GM12892 (cell line): ENCODE results near the gene ZFPL1.

Source experiments
- POLR2A ChIP-seq: IDR thresholded peaks from 2 replicates; pipeline ENCODE4 v1.6.1; 2011; ENCODE audit warnings: low read depth, low read length, control low read depth
- POLR2AphosphoS5 ChIP-seq: IDR thresholded peaks from 2 replicates; pipeline ENCODE4 v1.6.1; 2011; ENCODE audit warnings: low read depth, low read length, control low read depth
- TAF1 ChIP-seq: IDR thresholded peaks from 2 replicates; pipeline ENCODE4 v1.6.1; 2011; ENCODE audit warnings: low read depth, mild to moderate bottlenecking, control low read depth, low read length, borderline replicate concordance

- TF ChIP-seq POLR2A (no peak; the same call in 1 of the 2 replicates), POLR2AphosphoS5 (no peak), TAF1 (no peak)
Measured at GRCh38 chr11:65114538-65115171, 30.6 kb downstream of the ZFPL1 start.
